Liver (tissue), 9 donors: ENCODE measurements around the gene ERP44. TPM values are rescaled to one million over a fixed set of nuclear protein-coding genes. Genes with fewer than 3 reads are reported as not detected.
"Not testable (repeated sequence)": the region's sequence is repeated elsewhere in the genome, so short reads cannot be mapped to it uniquely, and the experiment has no call there.

Experiments used
- DNase-seq: peaks from one replicate; pipeline ENCODE4 v3.0.0-alpha.2; 2017; ENCODE audit warnings: low spot score
- H3K27ac ChIP-seq, 2 donors: one replicate each; pipeline ENCODE4 v1.7.0; 2013; ENCODE audit warnings: inconsistent platforms in 2 of 2, low read length in 2 of 2, control low read depth in 1 of 2, low read depth in 1 of 2, mild to moderate bottlenecking in 1 of 2
- H3K27me3 ChIP-seq, 4 donors: one replicate each; pipeline versions ENCODE4 v1.6.1 to v1.7.0; 2013; ENCODE audit warnings: low read length in 3 of 4, inconsistent platforms in 1 of 4, mild to moderate bottlenecking in 1 of 4, moderate library complexity in 1 of 4; ENCODE audit not compliant: control insufficient read depth in 4 of 4, insufficient read depth in 4 of 4
- H3K36me3 ChIP-seq, 4 donors: one replicate each; pipeline versions ENCODE4 v1.6.1 to v1.7.0; 2013; ENCODE audit warnings: low read length in 3 of 4, mild to moderate bottlenecking in 3 of 4, low read depth in 1 of 4, moderate library complexity in 1 of 4; ENCODE audit not compliant: control insufficient read depth in 4 of 4, insufficient read depth in 3 of 4
- H3K4me1 ChIP-seq, 4 donors: one replicate each; pipeline versions ENCODE4 v1.6.1 to v1.7.0; 2013; ENCODE audit warnings: low read length in 3 of 4, mild to moderate bottlenecking in 3 of 4, moderate library complexity in 1 of 4; ENCODE audit not compliant: control insufficient read depth in 4 of 4, insufficient read depth in 4 of 4
- H3K4me3 ChIP-seq, 3 donors: one replicate each; pipeline versions ENCODE4 v1.6.1 to v1.7.0; 2013; ENCODE audit warnings: low read length in 3 of 3, control low read depth in 1 of 3, low read depth in 1 of 3, mild to moderate bottlenecking in 1 of 3
- H3K9ac ChIP-seq, 2 donors: one replicate each; pipeline ENCODE4 v1.7.0; 2013; ENCODE audit warnings: low read length in 2 of 2, mild to moderate bottlenecking in 2 of 2, moderate library complexity in 2 of 2, control low read depth in 1 of 2, low read depth in 1 of 2
- H3K9me3 ChIP-seq, 4 donors: one replicate each; pipeline versions ENCODE4 v1.6.1 to v1.7.0; 2013; ENCODE audit warnings: low read length in 3 of 4; ENCODE audit not compliant: control insufficient read depth in 4 of 4
- ATF3 ChIP-seq: IDR thresholded peaks from 2 replicates; pipeline ENCODE4 v1.6.1; 2016; ENCODE audit warnings: antibody characterized with exemption
- CTCF ChIP-seq: fragments of 150-350 bp; IDR thresholded peaks from 2 replicates; pipeline ENCODE4 v1.5.1; 2017; ENCODE audit warnings: improper control_type of control experiment, low read depth, low read length; ENCODE audit not compliant: missing input control
- FOXA1 ChIP-seq: IDR thresholded peaks from 2 replicates; pipeline ENCODE4 v1.6.1; 2016; ENCODE audit warnings: antibody characterized with exemption
- FOXA2 ChIP-seq: IDR thresholded peaks from 2 replicates; pipeline ENCODE4 v1.6.1; 2016; ENCODE audit warnings: antibody characterized with exemption
- GABPA ChIP-seq, 2 donors: IDR thresholded peaks in 1 of 2; conservative IDR thresholded peaks in 1 of 2; 2 replicates each; pipeline ENCODE4 v1.6.1; 2016; ENCODE audit warnings: antibody characterized with exemption in 2 of 2, mild to moderate bottlenecking in 1 of 2, moderate library complexity in 1 of 2
- HNF4A ChIP-seq, 2 donors: conservative IDR thresholded peaks; 2 replicates each; pipeline ENCODE4 v1.6.1; 2016; ENCODE audit warnings: antibody characterized with exemption in 2 of 2, mild to moderate bottlenecking in 2 of 2
- HNF4G ChIP-seq: IDR thresholded peaks from 2 replicates; pipeline ENCODE4 v1.6.1; 2016; ENCODE audit warnings: antibody characterized with exemption
- JUND ChIP-seq, 2 donors: IDR thresholded peaks; 2 replicates each; pipeline ENCODE4 v1.6.1; 2016; ENCODE audit warnings: antibody characterized with exemption in 2 of 2
- MAX ChIP-seq: IDR thresholded peaks from 2 replicates; pipeline ENCODE4 v1.6.1; 2016; ENCODE audit warnings: antibody characterized with exemption
- NR2F2 ChIP-seq: IDR thresholded peaks from 2 replicates; pipeline ENCODE4 v1.6.1; 2016; ENCODE audit warnings: antibody characterized with exemption
- RAD21 ChIP-seq, 2 donors: IDR thresholded peaks; 2 replicates each; pipeline ENCODE4 v1.6.1; 2016; ENCODE audit warnings: antibody characterized with exemption in 2 of 2, mild to moderate bottlenecking in 2 of 2
- REST ChIP-seq: IDR thresholded peaks from 2 replicates; pipeline ENCODE4 v1.6.1; 2016; ENCODE audit warnings: antibody characterized with exemption, mild to moderate bottlenecking
- RXRA ChIP-seq, 2 donors: IDR thresholded peaks; 2 replicates each; pipeline ENCODE4 v1.6.1; 2017 to 2018; ENCODE audit warnings: antibody characterized with exemption in 2 of 2, mild to moderate bottlenecking in 1 of 2
- SP1 ChIP-seq: IDR thresholded peaks from 2 replicates; pipeline ENCODE4 v1.6.1; 2018; ENCODE audit warnings: antibody characterized with exemption, mild to moderate bottlenecking
- TAF1 ChIP-seq: conservative IDR thresholded peaks from 2 replicates; pipeline ENCODE4 v1.6.1; 2016; ENCODE audit warnings: antibody characterized with exemption, mild to moderate bottlenecking
- YY1 ChIP-seq: IDR thresholded peaks from 2 replicates; pipeline ENCODE4 v1.6.1; 2016; ENCODE audit warnings: antibody characterized with exemption, mild to moderate bottlenecking
- ZBTB33 ChIP-seq: IDR thresholded peaks from 2 replicates; pipeline ENCODE4 v1.6.1; 2016; ENCODE audit warnings: antibody characterized with exemption
- WGBS: extraction: QIAGEN DNeasy Blood & Tissue Kit; methylation state at CpG from one replicate; pipeline ENCODE4 v1.1.7; 2013; 5-methylcytosine and 5-hydroxymethylcytosine counted together
- polyA plus RNA-seq, 2 donors: library from polyadenylated mRNA; stranded (reverse) in 1 of 2; unstranded in 1 of 2; fragments of 200-250 nt in 1 of 2; fragments of >200 nt in 1 of 2; fragmentation: Nextera tagmentation in 1 of 2; extraction: Ambion mirVana in 1 of 2; gene quantifications; one replicate each; pipeline versions ENCODE4 v1.2.1 to v1.2.3, GENCODE V29; 2013 to 2015
- total RNA-seq, 2 donors: library from RNA; depleted of rRNA; stranded (reverse); fragments of >200 nt; gene quantifications; one replicate each; pipeline ENCODE4 v1.2.3, GENCODE V29; 2014
- donor health status: healthy.
- donor health status: healthy.
- donor health status: healthy.
- donor health status: healthy.
- donor health status: healthy.

The ERP44 gene
- total and polyA plus RNA-seq, 4 donors = 13.0 to 26.8 (median 19.3) TPM

- DNase-seq = no peak
- H3K4me3 ChIP-seq = no peak overlapping the region
- no peaks in the 10 kb centered on the region for H3K27me3 ChIP-seq
- no peak overlapping the region for H3K27ac ChIP-seq
- TF ChIP-seq RAD21 (IDR thresholded peaks at IDR 0.05) (no peak), NR2F2 (no peak), FOXA2 (no peak), TAF1 (no peak), RXRA (IDR thresholded peaks at IDR 0.05) (no peak), GABPA (IDR thresholded peaks at IDR 0.05 in 1 of 2, conservative IDR thresholded peaks at IDR 0.05 in 1 of 2) (no peak), JUND (IDR thresholded peaks at IDR 0.05) (no peak), YY1 (no peak), ZBTB33 (no peak), REST (no peak), HNF4G (no peak), CTCF (no peak), ATF3 (no peak), HNF4A (conservative IDR thresholded peaks at IDR 0.05) (no peak), MAX (no peak), FOXA1 (no peak), SP1 (no peak)
- no peak overlapping the region for H3K9ac ChIP-seq
- H3K4me1 ChIP-seq = peaks cover 0 to 6% (median 2%) of the 10 kb centered on the region in 4 donors
- H3K9me3 ChIP-seq = no peaks in the 10 kb centered on the region
- no peaks in the 10 kb centered on the region for H3K36me3 ChIP-seq
These were observed 16.0 kb downstream of the ERP44 start for GRCh38 chr9:100082782-100083181.

- H3K27me3 ChIP-seq, H3K4me1 ChIP-seq, H3K9ac ChIP-seq, H3K4me3 ChIP-seq, DNase-seq, H3K36me3 ChIP-seq, H3K27ac ChIP-seq, H3K9me3 ChIP-seq: not testable (repeated sequence)
- 97% methylated on average over 4 of the region's 4 CpGs for WGBS
These were observed 22.5 kb downstream of the ERP44 start for GRCh38 chr9:100076256-100076655.
